ENCODE measurements around the gene SLC17A8.

GRCh38 chr12:100348657-100349454 lies 8.0 kb upstream of the SLC17A8 start:
- TF ChIP-seq POLR2A (IDR thresholded peaks at IDR 0.05; ENCODE audit: low read depth, low read length) (no peak), POLR2AphosphoS5 (IDR thresholded peaks at IDR 0.05; ENCODE audit: low read depth, low read length) (no peak), TAF1 (IDR thresholded peaks at IDR 0.05; ENCODE audit: borderline replicate concordance, low read depth, low read length) (no peak)
